ENCODE results near the gene TMEM252. TPM values are rescaled to one million over a fixed set of nuclear protein-coding genes. Genes with fewer than 3 reads are reported as not detected.

TMEM252 gene
- total RNA-seq, 2 experiments from 2014 or later, result not detected

DNA sequence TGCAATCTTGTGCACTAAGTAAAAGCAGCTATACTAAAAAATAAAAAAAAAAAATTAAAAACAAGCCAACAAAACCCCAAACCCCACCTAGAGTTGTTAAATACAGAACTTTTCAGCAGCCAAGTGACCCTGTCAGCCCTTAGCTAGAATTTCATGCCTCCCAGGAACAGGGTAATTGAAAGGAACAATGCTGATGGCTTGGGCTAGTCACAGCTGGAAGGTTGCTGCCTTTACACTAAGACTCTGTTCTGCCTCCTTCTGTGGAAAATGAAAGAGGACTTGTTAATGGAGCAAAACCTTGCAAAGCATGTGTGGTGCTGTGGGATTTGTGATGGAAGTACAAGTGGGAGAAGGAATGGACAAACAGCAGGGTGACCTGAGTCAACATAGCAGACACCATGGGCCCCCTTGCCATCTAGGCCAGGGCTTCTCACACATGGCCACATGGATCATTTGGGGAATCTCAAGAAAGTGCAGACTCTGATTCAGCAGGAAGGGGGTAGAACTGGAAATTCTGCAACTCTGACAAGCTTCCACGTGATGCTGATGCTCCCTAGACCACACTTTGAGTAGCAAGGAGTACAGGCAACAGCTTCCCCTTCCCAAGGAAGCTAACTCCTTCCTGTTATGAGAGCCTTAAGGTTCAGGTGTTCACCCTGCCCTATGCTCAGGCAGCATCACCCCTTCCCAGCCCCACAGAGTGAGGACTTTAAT, 14.9 kb upstream of the TMEM252 start:
- POLR2A ChIA-PET, result interaction anchor here (1.0 to 2.0 kb wide), 3 partner anchors 9 to 25 kb away, joined by 3 to 4 read pairs (median 3); no protein-coding TSS in a partner anchor
- no peaks in the 10 kb centered on the region for H3K36me3 ChIP-seq (ENCODE audit: insufficient read depth, low read length)
- no peak overlapping the region for H3K4me2 ChIP-seq (ENCODE audit: low read length)
- no TSS peak for BruUV-seq (replicated peaks)
- H3K4me1 ChIP-seq (ENCODE audit: insufficient read depth, low read length, poor library complexity, severe bottlenecking), result no peaks in the 10 kb centered on the region
- no peak overlapping the region for H3K27ac ChIP-seq (ENCODE audit: low read depth, low read length, poor library complexity, severe bottlenecking)
- no peak for DNase-seq (ENCODE audit: low spot score)
- intact Hi-C loops (cut with micrococcal nuclease; ENCODE audit: unreplicated experiment), result no loop called here
- H3K9me2 ChIP-seq (ENCODE audit: insufficient read depth, low read length), result no peaks in the 10 kb centered on the region
- H3K4me3 ChIP-seq (ENCODE audit: low read depth, low read length, poor library complexity, severe bottlenecking), result no peak overlapping the region
- TF ChIP-seq EZH2phosphoT487 (IDR thresholded peaks at IDR 0.05; ENCODE audit: borderline replicate concordance, low read depth, low read length), result no peak
- TF ChIP-seq, protein P1, sequence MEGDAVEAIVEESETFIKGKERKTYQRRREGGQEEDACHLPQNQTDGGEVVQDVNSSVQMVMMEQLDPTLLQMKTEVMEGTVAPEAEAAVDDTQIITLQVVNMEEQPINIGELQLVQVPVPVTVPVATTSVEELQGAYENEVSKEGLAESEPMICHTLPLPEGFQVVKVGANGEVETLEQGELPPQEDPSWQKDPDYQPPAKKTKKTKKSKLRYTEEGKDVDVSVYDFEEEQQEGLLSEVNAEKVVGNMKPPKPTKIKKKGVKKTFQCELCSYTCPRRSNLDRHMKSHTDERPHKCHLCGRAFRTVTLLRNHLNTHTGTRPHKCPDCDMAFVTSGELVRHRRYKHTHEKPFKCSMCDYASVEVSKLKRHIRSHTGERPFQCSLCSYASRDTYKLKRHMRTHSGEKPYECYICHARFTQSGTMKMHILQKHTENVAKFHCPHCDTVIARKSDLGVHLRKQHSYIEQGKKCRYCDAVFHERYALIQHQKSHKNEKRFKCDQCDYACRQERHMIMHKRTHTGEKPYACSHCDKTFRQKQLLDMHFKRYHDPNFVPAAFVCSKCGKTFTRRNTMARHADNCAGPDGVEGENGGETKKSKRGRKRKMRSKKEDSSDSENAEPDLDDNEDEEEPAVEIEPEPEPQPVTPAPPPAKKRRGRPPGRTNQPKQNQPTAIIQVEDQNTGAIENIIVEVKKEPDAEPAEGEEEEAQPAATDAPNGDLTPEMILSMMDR (conservative IDR thresholded peaks at IDR 0.05; ENCODE audit: low read length), result no peak
- no peaks in the 10 kb centered on the region for H3K79me2 ChIP-seq (ENCODE audit: insufficient read depth, low read depth, low read length)
- H4K20me1 ChIP-seq (ENCODE audit: insufficient read depth, low read length), result no peaks in the 10 kb centered on the region
- H3K9me3 ChIP-seq (ENCODE audit: low read length), result no peaks in the 10 kb centered on the region
- no peak overlapping the region for H2AFZ ChIP-seq (ENCODE audit: low read length)
- CTCF ChIA-PET (ENCODE audit: unreplicated experiment), result interaction anchor here (1.5 kb wide), 1 partner anchor 12 kb away, joined by 6 read pairs; no protein-coding TSS in a partner anchor

DNA sequence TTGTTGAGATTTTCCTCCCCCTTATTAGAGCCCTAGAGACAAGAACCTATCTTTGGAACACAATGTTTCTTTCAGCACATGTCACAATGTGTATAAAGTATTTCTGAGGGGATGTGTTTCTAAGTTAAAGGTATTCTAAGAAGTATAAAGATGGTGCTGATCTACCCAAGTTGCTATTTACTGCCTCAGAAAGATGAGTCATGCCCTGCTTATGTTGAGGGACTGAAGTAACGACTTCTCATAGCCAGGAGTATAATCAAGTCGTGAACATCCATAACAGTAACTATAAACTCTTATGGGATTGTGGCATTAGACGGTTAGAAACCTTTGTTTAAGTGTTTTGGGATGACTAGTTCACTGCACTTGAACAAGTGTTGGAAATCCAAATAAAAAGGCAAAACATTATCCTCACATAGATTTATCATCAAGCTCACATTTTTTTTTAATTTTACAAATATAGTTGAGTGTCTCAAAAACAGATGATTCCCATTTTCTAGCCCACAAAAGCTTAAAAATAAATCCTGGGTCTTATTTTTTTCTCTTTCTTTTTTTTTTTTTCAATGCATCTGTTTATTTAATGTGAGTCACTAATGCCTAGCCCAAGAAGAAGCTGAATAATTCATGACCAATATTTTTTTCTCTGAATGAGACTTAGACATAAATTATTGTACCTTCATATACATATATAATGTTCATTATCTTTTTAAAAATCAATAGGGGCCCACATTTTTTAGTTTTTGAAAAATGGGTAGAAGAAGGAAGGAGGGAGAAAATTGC, 12.2 kb upstream of the TMEM252 start:
- Histone ChIP-seq H3K9me2 (ENCODE audit: insufficient read depth, low read length) (no peaks in the 10 kb centered on the region), H3K9me3 (ENCODE audit: low read length) (no peaks in the 10 kb centered on the region), H3K79me2 (ENCODE audit: insufficient read depth, low read depth, low read length) (no peaks in the 10 kb centered on the region), H3K27ac (ENCODE audit: low read depth, low read length, poor library complexity, severe bottlenecking) (no peak overlapping the region), H3K4me2 (ENCODE audit: low read length) (no peak overlapping the region), H4K20me1 (ENCODE audit: insufficient read depth, low read length) (no peaks in the 10 kb centered on the region), H2AFZ (ENCODE audit: low read length) (no peak overlapping the region), H3K36me3 (ENCODE audit: insufficient read depth, low read length) (no peaks in the 10 kb centered on the region), H3K4me3 (ENCODE audit: low read depth, low read length, poor library complexity, severe bottlenecking) (no peak overlapping the region), H3K4me1 (ENCODE audit: insufficient read depth, low read length, poor library complexity, severe bottlenecking) (peaks cover 2% of the 10 kb centered on the region)
- DNase-seq (ENCODE audit: low spot score), result no peak
- intact Hi-C loops (cut with micrococcal nuclease; ENCODE audit: unreplicated experiment), result no loop called here
- TF ChIP-seq, protein P1 (conservative IDR thresholded peaks at IDR 0.05; ENCODE audit: low read length), result no peak
- TF ChIP-seq EZH2phosphoT487 (IDR thresholded peaks at IDR 0.05; ENCODE audit: borderline replicate concordance, low read depth, low read length), result no peak
- BruUV-seq (replicated peaks), result no TSS peak
- POLR2A ChIA-PET, result interaction anchor here (0.6 to 1.2 kb wide), 4 partner anchors 10 to 1226 kb away, joined by 3 to 8 read pairs (median 4); no protein-coding TSS in a partner anchor
- CTCF ChIA-PET (ENCODE audit: unreplicated experiment), result no interaction called here
